ENCODE measurements around the gene MGMT. TPM values are rescaled to one million over a fixed set of nuclear protein-coding genes. Genes with fewer than 3 reads are reported as not detected.

Gene MGMT
- total RNA-seq, 1 donor from 2014 or later, result 19.4 TPM

DNA sequence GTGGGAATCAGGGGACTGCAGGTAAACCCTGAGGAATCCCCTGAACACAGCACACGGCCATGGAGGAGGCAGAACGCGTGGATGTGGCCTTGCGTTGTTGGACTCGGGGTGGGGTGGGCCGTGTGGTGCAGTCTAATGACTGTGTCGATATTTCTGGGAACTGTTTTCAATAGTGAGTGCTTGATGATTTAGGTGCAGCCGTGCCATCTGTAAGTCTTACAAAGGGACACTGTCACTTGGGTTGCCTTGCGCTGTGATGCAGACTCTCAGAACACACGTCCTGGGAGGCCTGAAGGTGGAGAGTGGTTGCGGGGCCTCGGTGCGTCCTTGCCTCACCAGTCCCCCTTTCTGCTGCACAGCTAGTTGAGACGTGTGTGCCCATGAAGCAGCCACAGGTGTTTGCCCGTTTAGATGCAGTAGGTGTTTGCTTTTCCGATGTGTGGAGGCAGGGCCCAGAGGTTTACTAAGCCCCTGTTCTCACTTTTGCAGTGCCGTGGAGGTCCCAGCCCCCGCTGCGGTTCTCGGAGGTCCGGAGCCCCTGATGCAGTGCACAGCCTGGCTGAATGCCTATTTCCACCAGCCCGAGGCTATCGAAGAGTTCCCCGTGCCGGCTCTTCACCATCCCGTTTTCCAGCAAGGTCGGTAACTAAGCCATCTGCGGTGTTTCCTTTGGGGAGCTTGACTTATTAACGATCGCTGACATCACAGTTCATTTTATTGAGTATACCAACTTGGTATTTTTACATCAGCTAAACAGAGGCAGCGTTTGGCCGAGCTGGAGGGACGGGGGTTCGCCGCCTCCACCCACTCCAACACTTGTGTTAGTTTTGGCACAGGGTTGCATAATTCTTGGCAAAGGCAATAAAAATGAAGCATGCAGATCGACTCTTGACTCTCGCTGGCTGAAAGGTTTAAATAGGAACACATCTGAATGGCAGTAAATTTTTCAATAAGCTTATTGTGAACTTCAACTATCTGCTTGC, 240.7 kb downstream of the MGMT start:
- DNase-seq (ENCODE audit: low spot score), result no peak

DNA sequence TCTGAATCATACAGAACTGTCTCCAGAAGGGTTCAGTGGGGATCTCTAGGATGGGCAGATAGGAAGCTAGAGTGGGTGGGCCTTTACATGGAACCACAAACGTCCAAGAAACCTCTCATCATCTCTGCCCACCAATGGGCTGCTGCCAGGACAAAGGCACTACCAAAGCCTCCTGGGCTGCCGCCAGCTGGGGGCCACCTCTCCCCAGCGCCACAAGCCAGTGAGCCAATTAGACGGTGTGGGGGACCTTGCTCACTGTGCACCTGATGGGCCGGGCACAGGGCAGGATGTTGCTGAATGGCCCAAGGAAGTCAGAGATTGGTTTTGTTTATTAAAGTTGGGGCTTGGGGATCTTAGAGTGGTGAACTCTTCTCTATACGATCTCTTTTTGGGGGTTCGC, 242.1 kb downstream of the MGMT start:
- no peak for DNase-seq (ENCODE audit: low spot score)

DNA sequence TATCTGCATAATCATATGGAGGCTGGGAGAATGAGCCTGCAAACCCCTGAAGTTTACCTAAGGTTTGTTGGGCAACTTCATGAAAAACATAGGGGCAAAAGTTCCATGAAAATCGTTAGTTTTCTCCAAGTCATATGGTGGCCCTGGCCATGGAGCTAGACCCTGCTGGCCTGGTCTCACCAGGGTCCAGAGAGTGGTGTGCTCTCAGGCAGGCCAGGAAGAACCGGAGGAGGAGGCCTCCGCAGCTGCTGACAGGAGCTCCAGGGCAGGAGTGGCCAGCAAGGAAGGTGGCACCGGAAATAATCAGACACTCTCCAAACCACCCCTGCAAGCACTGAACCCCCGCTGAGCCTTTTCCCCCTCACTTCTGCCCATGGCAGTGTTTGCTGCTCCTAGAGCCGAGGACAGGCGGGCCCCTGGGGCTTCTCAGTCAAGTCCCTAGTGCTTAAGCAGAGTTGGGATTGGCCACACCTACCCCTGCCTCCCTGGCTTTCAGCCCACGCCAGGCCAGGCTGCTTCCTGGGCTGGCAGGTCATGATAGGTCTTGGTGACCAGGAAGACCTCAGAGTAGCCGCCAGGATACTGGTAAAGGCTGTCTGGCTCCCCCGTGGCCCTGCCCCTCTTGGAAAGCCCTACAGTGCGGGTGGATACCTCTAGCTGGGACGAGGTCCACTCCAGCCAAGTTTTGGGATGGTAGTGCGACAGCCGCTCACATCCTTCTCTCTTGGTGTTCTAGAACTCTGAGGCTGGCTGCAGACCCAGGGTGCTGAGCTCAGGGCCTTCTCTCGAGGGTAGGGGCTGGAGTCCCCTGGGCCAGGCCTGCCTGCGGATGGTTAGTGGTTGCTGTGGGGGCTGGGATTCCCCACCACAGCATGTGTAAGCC, 242.8 kb downstream of the MGMT start:
- DNase-seq (ENCODE audit: low spot score), result no peak

DNA sequence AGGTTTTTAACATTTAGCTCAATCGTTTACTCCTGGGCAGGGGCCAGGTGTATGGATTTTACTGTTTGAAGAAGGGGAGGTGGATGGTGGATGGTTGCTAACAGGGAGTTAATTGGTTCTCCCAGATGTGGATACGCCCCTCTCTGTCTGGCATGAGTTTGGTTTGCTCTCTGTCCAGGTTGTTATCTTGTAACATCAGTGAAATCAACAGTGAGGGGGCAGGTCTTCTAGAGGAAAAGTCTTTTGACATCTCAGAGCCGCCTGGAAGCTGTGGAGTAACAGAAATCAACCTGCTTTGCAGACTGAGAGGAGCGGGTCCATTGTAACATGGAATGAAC, 243.4 kb downstream of the MGMT start:
- DNase-seq (ENCODE audit: low spot score), result no peak

DNA sequence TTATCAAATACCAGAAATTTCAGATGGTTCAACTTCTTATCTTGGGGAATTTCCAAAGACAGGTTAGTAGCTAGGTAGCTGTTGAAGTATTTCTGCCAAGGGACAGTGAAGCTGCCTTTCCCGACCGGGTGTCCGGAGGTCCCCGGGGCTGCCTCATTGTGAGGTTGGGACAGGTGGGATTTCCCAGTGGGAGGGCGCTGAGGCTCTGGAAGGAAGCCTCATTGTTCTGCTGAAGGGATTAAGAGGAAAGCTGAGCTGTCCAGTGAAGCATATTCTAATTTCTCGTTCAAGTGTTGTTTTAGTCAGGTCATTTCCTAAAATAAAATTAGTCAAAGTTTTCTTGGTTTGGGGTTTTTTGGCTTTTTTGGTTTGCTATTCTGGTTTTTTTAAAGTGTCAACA, 244.2 kb downstream of the MGMT start:
- no peak for DNase-seq (ENCODE audit: low spot score)

DNA sequence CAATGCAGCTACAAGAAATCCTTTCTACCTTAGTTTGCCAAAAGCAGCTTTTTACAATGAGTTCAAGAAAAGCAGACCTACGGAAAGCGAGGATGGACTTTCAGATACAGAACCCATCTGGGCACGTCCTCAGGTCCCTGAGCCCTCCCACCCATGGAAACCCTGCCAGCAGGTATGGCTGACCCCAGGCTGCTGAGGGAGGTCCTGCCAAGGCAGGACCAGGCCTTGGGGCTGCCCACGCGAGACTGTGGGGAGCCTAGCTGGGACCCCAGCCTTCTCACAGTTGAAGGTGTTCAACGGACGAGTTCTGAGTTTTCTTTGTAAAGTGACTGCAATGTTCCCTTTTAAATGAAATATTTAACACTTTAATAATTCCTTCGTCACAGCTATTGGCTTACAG, 245.0 kb downstream of the MGMT start:
- DNase-seq (ENCODE audit: low spot score), result no peak

DNA sequence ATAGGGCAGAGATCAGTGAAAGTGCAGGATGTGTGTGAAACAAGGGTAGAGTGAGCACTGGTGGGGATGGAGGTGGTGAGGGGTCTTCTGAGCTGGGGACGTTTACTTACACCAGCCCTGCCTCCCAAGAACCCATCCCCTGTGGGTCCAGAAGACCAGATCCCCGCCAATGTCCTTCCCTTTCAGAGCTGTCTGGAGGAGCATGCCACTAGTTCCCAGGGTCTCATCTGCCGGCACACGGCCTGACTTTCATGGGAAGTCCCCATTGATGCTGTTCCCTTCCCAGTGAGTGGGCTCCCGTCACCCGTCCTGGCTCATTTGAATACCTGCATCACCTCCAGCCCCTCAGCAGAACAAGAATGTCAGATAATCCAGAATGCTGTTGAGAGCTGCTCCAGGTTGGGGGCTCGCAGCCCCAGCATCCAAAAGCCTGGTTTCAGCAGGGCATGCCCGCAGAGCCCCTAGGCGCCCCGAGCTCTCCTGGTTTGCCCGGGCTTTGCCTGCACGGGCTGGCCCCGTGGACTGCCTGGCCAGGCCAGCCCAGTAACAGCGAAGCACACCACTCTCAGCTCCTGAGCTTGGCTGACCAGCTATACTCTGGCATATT, 246.7 kb downstream of the MGMT start:
- DNase-seq (ENCODE audit: low spot score), result no peak

DNA sequence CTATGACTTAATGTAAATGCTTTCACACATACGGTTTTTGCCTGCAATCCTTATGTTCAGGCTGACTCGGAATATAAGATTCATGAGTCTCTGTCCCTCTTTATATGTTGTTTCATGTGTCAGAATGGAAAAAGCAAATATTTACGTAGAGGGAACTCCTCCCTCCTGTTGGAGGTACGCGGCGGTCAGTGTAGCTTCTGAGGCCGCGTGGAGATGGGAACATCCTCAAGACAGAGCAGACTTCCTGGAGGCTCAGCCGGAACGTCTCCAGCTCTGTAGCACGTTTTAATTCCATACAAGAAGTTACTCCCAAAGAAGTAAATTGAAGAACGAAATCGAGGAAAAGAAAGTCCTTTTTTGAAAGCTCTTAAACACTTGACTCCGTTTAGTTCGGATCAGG, 248.8 kb downstream of the MGMT start:
- no peak for DNase-seq (ENCODE audit: low spot score)

DNA sequence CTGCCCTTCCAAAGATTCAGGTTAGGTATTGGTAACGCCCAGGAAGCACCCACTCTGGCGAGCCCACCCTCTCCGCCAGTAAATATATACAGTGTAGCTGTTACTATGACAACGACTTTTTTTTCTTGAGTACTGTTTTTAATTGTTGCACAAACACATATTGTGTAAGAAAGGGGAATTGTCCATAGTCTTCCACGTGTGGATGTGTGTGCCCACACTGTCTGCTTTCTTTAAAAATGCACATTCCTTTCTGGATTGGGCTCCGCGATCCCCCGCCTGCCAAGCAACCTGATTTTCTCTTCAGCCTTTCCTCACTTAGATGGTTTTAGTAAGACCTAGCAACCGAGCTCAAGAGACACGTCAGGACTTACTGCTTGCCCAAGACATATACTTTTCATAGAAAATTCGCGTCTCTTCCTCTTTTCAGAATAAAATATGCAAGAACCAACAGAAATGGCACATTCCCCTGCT, 249.2 kb downstream of the MGMT start:
- no peak for DNase-seq (ENCODE audit: low spot score)

DNA sequence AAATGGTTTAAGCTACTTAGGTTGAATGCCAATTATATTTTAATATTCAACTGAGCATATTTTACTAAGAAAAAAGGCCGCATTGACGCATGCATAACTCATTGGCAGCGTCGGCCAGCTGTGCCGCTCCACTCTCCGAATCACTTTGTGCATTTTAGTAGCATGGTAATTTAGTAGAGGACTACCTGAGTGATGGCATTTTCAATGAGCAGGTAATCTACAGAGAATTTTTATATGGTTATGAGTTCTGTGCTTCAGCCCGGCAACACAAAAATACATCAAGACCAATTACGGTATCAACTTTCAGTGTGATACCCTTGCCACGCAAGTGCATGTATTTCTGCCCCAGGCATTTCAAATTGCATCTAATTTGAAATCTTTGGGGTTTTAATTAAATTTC, 249.8 kb downstream of the MGMT start:
- DNase-seq (ENCODE audit: low spot score), result no peak

DNA sequence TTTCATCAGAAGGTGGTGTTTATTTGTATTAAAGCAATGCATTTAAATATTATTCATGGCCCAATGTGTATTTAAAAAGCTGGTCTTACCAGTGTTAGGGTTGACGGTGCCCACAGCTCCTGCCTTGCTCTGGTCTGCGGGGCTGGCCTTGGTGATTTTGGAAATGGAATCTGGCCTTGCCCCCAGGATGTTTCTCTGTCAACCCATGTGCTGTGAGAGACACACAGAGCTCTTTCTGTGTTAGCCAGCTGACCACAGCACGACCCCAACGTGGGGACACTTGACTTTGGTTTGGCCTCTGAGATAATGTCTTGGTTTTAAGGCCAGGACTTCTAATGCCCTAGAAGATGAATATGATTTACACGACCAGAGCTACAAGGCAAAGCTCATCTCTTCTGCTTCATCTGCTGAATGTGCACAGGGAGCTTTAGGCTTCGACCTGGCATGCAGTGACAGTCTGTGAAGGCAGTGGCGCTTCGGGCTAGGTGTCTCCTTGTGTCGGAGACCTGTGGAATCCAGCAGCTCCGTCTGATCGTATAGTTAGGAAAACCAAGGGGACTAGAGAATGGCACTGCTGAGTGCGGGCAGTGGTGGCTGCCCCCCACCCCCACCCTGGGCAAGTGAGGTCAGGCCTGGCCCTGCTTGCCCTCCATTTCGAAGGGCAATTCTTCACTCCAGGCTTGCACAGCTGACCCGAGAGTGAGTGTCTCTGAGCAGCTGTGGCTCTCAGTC, 250.9 kb downstream of the MGMT start:
- no peak for DNase-seq (ENCODE audit: low spot score)

DNA sequence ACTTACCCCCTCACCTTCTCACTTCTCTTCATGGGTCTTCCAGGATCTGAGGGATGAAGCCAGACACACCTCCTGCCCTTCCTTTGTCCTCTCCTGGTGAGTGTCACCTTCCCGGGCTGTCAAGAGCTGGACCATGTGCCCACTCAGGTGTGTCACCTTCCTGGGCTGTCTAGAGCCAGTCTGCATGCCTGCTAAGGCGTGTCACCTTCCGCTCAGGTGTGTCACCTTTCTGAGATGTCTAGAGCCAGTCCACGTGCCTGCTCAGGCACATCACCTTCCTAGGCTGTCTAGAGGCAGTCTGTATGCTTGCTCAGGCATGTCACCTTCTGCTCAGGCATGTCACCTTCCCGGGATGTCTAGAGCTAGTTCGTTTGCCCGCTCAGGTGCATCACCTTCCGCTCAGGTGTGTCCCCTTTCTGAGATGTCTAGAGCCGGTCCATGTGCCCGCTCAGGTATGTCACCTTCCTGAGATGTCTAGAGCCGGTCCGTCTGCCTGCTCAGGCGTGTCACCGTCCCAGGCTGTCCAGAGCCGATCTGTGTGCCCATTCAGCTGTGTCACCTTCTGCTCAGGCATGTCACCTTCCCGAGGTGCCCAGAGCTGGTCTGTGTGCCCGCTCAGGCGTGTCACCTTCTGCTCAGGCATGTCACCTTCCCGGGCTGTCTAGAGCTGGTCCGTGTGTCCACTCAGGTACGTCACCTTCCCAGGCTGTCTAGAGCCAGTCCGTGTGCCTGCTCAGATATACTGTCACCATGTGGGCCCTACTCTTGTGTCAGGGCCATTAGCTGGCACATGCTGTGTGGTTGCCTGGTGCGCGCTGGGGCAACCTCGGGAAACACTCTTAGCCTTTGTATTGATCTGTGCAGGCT, 251.7 kb downstream of the MGMT start:
- no peak for DNase-seq (ENCODE audit: low spot score)

DNA sequence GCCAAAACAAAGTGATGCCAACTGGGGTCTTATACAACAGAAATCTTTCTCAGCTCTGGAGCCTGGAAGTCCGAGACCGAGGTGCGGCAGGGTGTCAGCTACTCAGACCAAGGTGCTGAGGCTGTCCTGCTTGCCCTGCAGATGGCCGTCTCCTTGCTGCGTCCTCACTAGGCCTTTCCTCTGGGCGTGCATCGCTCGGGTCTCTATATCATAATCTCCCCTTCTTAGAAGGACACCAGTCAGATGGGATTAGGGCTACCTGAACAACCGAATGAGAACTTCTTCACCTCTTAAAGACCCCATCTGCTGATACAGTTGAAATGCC, 252.3 kb downstream of the MGMT start:
- DNase-seq (ENCODE audit: low spot score), result no peak

DNA sequence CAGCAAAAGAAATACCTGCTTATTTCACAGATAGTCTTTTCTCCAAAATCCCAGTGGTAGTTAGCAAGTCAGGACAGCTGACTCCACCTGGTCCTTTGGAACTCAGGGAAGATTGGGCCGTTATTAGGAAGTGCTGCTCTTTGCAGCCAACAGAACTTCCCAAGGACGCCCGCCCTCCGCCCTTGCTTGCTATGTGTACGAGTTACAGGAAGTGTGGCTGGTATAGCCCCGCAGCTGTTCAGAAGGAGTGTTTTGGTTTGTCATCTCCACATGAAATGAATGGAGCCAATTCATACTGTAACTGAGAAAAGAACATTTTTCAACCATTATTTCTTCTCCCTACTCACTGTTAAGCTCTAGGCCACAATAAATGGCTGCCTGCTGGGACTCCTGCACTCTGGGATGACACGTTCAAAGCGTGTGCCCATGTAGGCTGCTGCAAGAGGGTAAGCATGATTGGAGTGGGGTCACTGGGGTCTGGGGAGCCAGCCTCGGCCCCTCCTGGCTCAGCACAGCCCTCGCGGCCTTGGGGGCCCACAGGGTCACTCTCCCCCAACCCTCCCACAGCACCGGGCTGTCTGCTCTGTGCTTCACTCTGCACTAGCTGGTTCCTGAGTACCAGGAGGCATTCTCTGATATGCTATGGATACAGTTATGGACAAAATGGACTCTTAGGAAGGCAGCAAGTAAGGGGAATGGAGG, 253.0 kb downstream of the MGMT start:
- DNase-seq (ENCODE audit: low spot score), result no peak

DNA sequence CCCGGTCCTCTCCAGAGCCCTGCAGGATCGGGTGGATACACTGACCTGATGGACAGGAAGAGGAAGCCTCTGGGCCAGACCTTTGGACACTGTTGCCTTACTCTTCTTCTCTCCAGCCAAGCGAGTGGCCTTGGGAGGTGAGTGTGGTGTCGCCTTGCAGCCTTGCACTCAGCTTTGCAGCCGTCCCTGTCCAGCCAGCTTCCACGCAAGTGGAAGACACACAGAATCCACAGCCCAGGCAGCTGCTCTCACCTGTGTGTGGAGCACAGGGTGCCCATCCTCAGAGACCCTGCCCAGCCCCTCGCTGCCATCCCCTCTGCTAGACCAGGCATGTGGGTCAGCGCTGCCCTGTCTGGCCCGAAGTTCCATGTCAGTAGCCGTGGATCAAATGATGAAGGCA, 258.0 kb downstream of the MGMT start:
- DNase-seq (ENCODE audit: low spot score), result no peak

DNA sequence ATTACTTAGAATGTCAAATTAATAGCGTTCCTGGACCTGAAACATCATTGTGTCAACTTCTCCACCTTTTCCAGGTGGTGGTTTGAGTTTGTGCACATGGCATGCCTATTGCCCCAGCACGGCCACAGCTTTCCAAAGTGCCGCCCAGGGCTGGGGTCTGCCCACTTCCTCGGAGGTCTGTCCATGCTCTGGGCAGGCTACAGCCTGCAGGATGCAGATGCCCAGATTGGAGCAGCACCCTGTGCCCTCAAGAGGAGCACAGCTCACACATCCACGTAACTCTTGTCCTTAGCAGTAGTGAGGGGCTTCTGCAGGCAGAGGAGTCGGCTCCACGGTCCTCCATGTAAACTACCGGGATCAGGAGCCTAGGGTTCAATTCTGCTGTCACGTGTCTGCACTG, 258.4 kb downstream of the MGMT start:
- DNase-seq (ENCODE audit: low spot score), result no peak

DNA sequence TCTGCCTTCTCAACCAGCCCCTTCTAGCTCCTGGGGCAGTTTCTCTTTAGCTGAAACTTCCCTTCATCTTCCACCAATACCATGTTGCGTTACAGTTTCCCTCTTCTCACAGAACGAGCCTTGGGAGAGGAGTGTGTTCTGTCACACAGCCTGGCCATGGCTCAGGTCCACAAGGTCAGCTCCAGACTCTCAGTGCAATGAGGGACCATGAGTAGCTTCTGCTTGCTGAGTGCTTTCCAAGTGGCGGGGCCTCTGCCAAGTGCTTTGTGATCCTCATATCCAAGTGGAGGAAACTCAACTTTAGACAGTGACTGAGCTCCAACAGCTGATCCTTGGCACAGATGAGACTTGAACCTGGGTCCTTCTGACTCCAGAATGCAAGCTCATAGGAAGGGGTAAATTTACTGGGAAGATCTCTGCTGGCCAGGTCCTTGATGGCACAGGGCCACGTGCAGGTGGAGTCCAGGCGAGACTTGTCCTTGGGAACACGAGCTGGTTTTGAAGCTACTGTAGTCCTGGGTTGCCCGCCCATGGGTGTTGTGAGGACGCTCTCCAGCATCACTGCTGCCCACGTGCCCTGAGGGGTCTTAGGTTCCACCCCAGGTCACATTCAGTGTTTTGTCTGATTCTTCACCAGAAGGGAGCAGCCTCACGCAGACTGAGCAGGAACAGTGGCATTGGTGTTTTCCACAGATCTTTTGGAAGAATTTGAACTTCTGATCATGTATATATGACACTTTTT, 259.0 kb downstream of the MGMT start:
- no peak for DNase-seq (ENCODE audit: low spot score)

DNA sequence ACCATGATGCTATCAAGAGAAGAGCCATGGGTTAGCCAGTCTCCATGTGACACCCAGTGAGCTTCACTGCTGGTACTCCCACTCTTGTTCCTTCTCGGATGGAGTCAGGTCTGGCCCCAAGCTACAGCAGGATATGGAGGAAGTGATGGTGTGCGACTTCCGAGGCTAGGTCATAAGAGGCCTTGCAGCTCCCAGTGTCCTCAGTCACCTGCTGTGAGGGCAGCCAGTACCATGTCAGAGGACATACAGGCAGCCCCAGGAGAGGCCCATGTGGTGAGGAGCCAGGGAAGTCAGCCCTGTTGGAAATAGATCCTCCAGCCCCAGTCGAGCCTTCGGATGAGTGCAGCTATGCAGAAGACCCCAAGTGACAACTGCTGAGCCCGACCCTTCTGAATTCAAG, 260.0 kb downstream of the MGMT start:
- no peak for DNase-seq (ENCODE audit: low spot score)

DNA sequence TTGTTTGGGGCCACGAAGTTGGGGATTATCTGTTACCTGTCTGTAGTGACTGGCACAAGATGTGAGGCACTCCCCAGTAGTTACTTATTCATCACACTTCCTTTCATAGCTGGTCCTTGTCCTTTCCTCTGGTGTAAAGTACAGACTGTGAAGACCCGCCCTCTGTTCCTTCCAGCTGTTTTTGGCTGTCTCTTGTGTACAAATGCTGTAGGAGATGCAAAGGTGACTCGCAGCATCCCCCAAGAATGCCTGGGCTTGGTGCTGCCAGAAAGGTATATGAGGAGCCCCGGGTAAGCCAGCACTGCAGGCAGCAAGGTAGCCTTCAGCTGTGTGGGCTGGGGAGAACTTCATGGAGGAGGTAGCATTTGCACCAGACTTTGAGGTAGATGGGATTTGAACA, 260.5 kb downstream of the MGMT start:
- no peak for DNase-seq (ENCODE audit: low spot score)
